Renal cortex interstitium (tissue), 11 donors: ENCODE measurements around the gene PRELID2. TPM values are rescaled to one million over a fixed set of nuclear protein-coding genes. Genes with fewer than 3 reads are reported as not detected.
"Not testable (repeated sequence)": the region's sequence is repeated elsewhere in the genome, so short reads cannot be mapped to it uniquely, and the experiment has no call there.

Experiments used
- DNase-seq, 11 donors: peaks; one replicate each; pipeline ENCODE4 v3.0.0-alpha.2; 2013; ENCODE audit warnings: low read depth in 9 of 11, low spot score in 4 of 11; ENCODE audit errors: extremely low read depth in 1 of 11
- polyA plus RNA-seq, 3 donors: library from polyadenylated mRNA; unstranded; fragments of 120-200 nt; gene quantifications; one replicate each; pipeline ENCODE4 v1.2.1, GENCODE V29; 2013; ENCODE audit not compliant: insufficient read length in 3 of 3

Gene PRELID2
- polyA plus RNA-seq, 3 donors: 7.2 to 10.4 (median 9.2) TPM

- no peak for DNase-seq
Observed at GRCh38 chr5:145805819-145806218, 29.3 kb downstream of the PRELID2 start.

- no peak for DNase-seq
Observed at GRCh38 chr5:145804701-145805100, 30.4 kb downstream of the PRELID2 start.

- DNase-seq: peak in 3 of 11 donors; percentile 20 to 54 (median 31)
Observed at GRCh38 chr5:145803112-145804004, 31.8 kb downstream of the PRELID2 start.

- DNase-seq: no peak
Observed at GRCh38 chr5:145801195-145801594, 33.9 kb downstream of the PRELID2 start.

- no peak for DNase-seq
Observed at GRCh38 chr5:145800181-145800580, 35.0 kb downstream of the PRELID2 start.

GRCh38 chr5:145798503-145798902 lies 36.6 kb downstream of the PRELID2 start:
- not testable (repeated sequence) for DNase-seq

GRCh38 chr5:145797336-145797735 lies 37.8 kb downstream of the PRELID2 start:
- DNase-seq: no peak

GRCh38 chr5:145796318-145796717 lies 38.8 kb downstream of the PRELID2 start:
- no peak for DNase-seq

GRCh38 chr5:145793574-145793973 lies 41.6 kb downstream of the PRELID2 start:
- no peak for DNase-seq

- DNase-seq: no peak
Observed at GRCh38 chr5:145792840-145793239, 42.3 kb downstream of the PRELID2 start.

GRCh38 chr5:145791866-145792265 lies 43.3 kb downstream of the PRELID2 start:
- no peak for DNase-seq

GRCh38 chr5:145787996-145788395 lies 47.1 kb downstream of the PRELID2 start:
- no peak for DNase-seq

- DNase-seq: no peak
Observed at GRCh38 chr5:145787507-145787906, 47.6 kb downstream of the PRELID2 start.

GRCh38 chr5:145787001-145787400 lies 48.1 kb downstream of the PRELID2 start:
- DNase-seq: no peak

GRCh38 chr5:145780982-145781381 lies 54.2 kb downstream of the PRELID2 start:
- DNase-seq: no peak

GRCh38 chr5:145778144-145778900 lies 56.8 kb downstream of the PRELID2 start:
- DNase-seq: no peak

GRCh38 chr5:145777445-145778063 lies 57.6 kb downstream of the PRELID2 start:
- DNase-seq: no peak

GRCh38 chr5:145776886-145777285 lies 58.3 kb downstream of the PRELID2 start:
- DNase-seq: no peak

GRCh38 chr5:145775893-145776444 lies 59.2 kb downstream of the PRELID2 start:
- no peak for DNase-seq
